DND-41 (cell line): ENCODE results near the gene OR11G2.

Source experiments
- ATAC-seq: fragments of 200-7000 bp; cut with Tn5 transposase; 3 replicates; pipeline ENCODE4 v1.9.1; 2021; ENCODE audit warnings: low read depth; ENCODE audit not compliant: insufficient read depth
- DNase-seq: peaks from one replicate; pipeline ENCODE4 v3.0.0-alpha.2; 2020
- H2AFZ ChIP-seq: 2 replicates; pipeline ENCODE4 v1.6.0; 2012; ENCODE audit warnings: low read depth, low read length
- H3K27ac ChIP-seq: 2 replicates; pipeline ENCODE4 v1.5.1; 2012; ENCODE audit warnings: low read length, inconsistent platforms
- H3K27me3 ChIP-seq: fragments of 200-600 bp; sonication (generic); 2 replicates; pipeline ENCODE4 v1.6.0; 2012; ENCODE audit warnings: low read length, mild to moderate bottlenecking, inconsistent platforms; ENCODE audit not compliant: insufficient read depth, poor library complexity
- H3K36me3 ChIP-seq: 2 replicates; pipeline ENCODE4 v1.5.1; 2012; ENCODE audit warnings: low read length, inconsistent platforms; ENCODE audit not compliant: insufficient read depth
- H3K4me1 ChIP-seq: 2 replicates; pipeline ENCODE4 v1.5.1; 2012; ENCODE audit warnings: mild to moderate bottlenecking, low read length; ENCODE audit not compliant: insufficient read depth
- H3K4me2 ChIP-seq: 2 replicates; pipeline ENCODE4 v1.6.0; 2012; ENCODE audit warnings: mild to moderate bottlenecking, moderate library complexity, low read length, inconsistent platforms; ENCODE audit not compliant: insufficient read depth
- H3K4me3 ChIP-seq, 2 experiments: fragments of 200-600 bp in 1 of 2; shearing (Covaris generic) in 1 of 2; 2 replicates each; pipeline ENCODE4 v1.5.1; 2012 to 2016; ENCODE audit warnings: inconsistent platforms in 2 of 2, low read length in 2 of 2, mild to moderate bottlenecking in 2 of 2, low read depth in 1 of 2, moderate library complexity in 1 of 2
- H3K79me2 ChIP-seq: 2 replicates; pipeline ENCODE4 v1.6.0; 2012; ENCODE audit warnings: low read length, inconsistent platforms; ENCODE audit not compliant: insufficient read depth
- H3K9ac ChIP-seq: 2 replicates; pipeline ENCODE4 v1.6.0; 2012; ENCODE audit warnings: low read depth, mild to moderate bottlenecking, inconsistent platforms, low read length, moderate library complexity
- H3K9me3 ChIP-seq: 2 replicates; pipeline ENCODE4 v1.5.1; 2012; ENCODE audit warnings: low read length, moderate library complexity, mild to moderate bottlenecking, inconsistent platforms; ENCODE audit not compliant: insufficient read depth, severe bottlenecking
- H4K20me1 ChIP-seq: 2 replicates; pipeline ENCODE4 v1.6.0; 2012; ENCODE audit warnings: low read length; ENCODE audit not compliant: insufficient read depth
- EZH2 ChIP-seq: IDR thresholded peaks from 3 replicates; pipeline ENCODE4 v1.6.1; 2012; ENCODE audit warnings: borderline replicate concordance, low read depth, mild to moderate bottlenecking, moderate library complexity, low read length, inconsistent platforms; ENCODE audit not compliant: severe bottlenecking
- TF ChIP-seq, protein P1 (sequence below): IDR thresholded peaks from 2 replicates; pipeline ENCODE4 v1.5.1; 2012; ENCODE audit warnings: borderline replicate concordance, low read length, moderate library complexity, mild to moderate bottlenecking; ENCODE audit not compliant: poor library complexity, severe bottlenecking; ENCODE audit errors: extremely low read depth

Gene OR11G2, protein sequence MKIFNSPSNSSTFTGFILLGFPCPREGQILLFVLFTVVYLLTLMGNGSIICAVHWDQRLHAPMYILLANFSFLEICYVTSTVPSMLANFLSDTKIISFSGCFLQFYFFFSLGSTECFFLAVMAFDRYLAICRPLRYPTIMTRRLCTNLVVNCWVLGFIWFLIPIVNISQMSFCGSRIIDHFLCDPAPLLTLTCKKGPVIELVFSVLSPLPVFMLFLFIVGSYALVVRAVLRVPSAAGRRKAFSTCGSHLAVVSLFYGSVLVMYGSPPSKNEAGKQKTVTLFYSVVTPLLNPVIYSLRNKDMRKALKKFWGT

DNA sequence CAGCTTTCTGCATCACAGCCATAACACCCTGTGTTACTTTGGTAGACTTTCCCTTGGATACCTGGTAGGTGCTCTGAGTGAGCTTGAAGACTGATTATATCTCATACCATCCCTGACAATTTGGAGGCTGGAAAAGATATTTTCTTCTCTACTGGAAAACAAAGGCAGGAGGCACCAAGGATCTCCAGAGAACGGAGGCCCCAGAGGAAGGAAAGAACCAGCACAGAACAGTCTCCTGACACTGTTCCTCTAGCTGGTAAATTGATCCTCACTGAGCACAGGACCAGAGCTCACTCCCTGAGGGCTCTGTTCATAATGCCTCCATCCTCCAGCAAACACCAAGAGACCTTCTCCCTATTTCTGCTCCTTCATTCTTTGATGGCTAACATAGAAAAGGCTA lies at the start of gene OR11G2:
Gene OR11G2 (plus strand): TSS at position 301 of the 400 bp plus-strand sequence. CDS start 6,542 bp downstream, outside the sequence.
- TF ChIP-seq, protein P1, sequence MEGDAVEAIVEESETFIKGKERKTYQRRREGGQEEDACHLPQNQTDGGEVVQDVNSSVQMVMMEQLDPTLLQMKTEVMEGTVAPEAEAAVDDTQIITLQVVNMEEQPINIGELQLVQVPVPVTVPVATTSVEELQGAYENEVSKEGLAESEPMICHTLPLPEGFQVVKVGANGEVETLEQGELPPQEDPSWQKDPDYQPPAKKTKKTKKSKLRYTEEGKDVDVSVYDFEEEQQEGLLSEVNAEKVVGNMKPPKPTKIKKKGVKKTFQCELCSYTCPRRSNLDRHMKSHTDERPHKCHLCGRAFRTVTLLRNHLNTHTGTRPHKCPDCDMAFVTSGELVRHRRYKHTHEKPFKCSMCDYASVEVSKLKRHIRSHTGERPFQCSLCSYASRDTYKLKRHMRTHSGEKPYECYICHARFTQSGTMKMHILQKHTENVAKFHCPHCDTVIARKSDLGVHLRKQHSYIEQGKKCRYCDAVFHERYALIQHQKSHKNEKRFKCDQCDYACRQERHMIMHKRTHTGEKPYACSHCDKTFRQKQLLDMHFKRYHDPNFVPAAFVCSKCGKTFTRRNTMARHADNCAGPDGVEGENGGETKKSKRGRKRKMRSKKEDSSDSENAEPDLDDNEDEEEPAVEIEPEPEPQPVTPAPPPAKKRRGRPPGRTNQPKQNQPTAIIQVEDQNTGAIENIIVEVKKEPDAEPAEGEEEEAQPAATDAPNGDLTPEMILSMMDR, result no peak
- TF ChIP-seq EZH2, result no peak
- Histone ChIP-seq H3K4me1 (no peaks in the 10 kb centered on the region), H3K9me3 (no peaks in the 10 kb centered on the region), H2AFZ (no peak within 1 kb of the TSS), H3K27me3 (peaks cover 3% of the 10 kb centered on the region), H3K9ac (no peak within 1 kb of the TSS), H3K4me2 (no peak within 1 kb of the TSS), H3K79me2 (no peaks in the 10 kb centered on the region), H3K27ac (no peak within 1 kb of the TSS), H3K36me3 (no peaks in the 10 kb centered on the region), H3K4me3 (no peak within 1 kb of the TSS), H4K20me1 (no peaks in the 10 kb centered on the region)
- ATAC-seq (no peak), DNase-seq (no peak)

DNA sequence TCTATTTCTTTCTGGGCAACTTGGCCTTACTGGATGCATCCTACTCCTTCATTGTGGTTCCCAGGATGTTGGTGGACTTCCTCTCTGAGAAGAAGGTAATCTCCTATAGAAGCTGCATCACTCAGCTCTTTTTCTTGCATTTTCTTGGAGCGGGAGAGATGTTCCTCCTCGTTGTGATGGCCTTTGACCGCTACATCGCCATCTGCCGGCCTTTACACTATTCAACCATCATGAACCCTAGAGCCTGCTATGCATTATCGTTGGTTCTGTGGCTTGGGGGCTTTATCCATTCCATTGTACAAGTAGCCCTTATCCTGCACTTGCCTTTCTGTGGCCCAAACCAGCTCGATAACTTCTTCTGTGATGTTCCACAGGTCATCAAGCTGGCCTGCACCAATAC lies 46.8 kb upstream of the OR11G2 start:
- DNase-seq (no peak), ATAC-seq (no peak)
- no peaks in the 10 kb centered on the region for H3K4me1 ChIP-seq
- H3K9ac ChIP-seq, result no peak overlapping the region
- H3K79me2 ChIP-seq, result no peaks in the 10 kb centered on the region
- no peaks in the 10 kb centered on the region for H3K9me3 ChIP-seq
- no peak overlapping the region for H3K4me3 ChIP-seq
- H3K36me3 ChIP-seq, result no peaks in the 10 kb centered on the region
- H2AFZ ChIP-seq, result no peak overlapping the region
- peaks cover 5% of the 10 kb centered on the region for H3K27me3 ChIP-seq
- TF ChIP-seq, protein P1, result no peak
- TF ChIP-seq EZH2, result no peak
- no peak overlapping the region for H3K4me2 ChIP-seq
- H3K27ac ChIP-seq, result no peak overlapping the region
- no peaks in the 10 kb centered on the region for H4K20me1 ChIP-seq

DNA sequence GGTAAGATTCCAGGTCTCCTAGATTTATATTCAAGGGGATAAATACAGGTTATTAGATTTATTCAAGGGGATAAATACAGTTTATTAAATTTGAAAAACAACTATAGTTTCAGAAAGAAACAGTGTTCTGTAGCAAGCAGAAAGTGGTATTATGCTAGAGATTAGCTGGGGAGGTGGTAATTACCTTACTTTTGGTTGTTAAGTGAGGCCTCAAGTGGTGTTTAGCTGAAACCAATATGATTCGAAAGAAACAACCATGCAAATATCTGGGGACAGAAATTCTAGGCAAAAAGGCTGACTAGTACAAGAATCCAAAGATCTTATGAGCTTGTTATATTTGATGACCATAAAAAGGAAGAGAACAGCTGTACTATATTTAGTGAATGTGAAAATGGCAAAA lies 45.9 kb upstream of the OR11G2 start:
- no peak for DNase-seq
- ATAC-seq, result no peak
- H3K36me3 ChIP-seq, result no peaks in the 10 kb centered on the region
- H3K9me3 ChIP-seq, result no peaks in the 10 kb centered on the region
- H3K4me1 ChIP-seq, result no peaks in the 10 kb centered on the region
- no peak overlapping the region for H2AFZ ChIP-seq
- H3K27ac ChIP-seq, result no peak overlapping the region
- H3K9ac ChIP-seq, result no peak overlapping the region
- no peaks in the 10 kb centered on the region for H4K20me1 ChIP-seq
- peaks cover 5% of the 10 kb centered on the region for H3K27me3 ChIP-seq
- H3K4me2 ChIP-seq, result no peak overlapping the region
- no peak overlapping the region for H3K4me3 ChIP-seq
- TF ChIP-seq, protein P1, result no peak
- H3K79me2 ChIP-seq, result no peaks in the 10 kb centered on the region
